GM18502 (cell line): Measurements from ENCODE around the gene FCGR2B.
"Not testable (repeated sequence)": the region's sequence is repeated elsewhere in the genome, so short reads cannot be mapped to it uniquely, and the experiment has no call there.

Experiments used
- ATAC-seq: cut with Tn5 transposase; IDR thresholded peaks from one replicate; pipeline ENCODE4 v1.9.1; 2021; ENCODE audit warnings: mild to moderate bottlenecking; ENCODE audit not compliant: unreplicated experiment, poor library complexity

The FCGR2B gene

DNA sequence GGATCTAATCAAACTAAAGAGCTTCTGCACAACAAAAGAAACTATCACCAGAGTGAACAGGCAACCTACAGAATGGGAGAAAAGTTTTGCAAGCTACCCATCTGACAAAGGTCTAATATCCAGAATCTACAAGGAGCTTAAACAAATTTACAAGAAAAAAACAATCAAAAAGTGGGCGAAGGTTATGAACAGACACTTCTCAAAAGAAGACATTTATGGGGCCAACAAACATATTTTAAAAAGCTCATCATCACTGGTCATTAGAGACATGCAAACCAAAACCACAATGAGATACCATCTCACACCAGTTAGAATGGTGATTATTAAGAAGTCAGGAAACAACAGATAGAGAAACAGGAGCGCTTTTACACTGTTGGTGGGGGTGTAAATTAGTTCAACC, 35.4 kb downstream of the FCGR2B start:
- ATAC-seq: not testable (repeated sequence)

DNA sequence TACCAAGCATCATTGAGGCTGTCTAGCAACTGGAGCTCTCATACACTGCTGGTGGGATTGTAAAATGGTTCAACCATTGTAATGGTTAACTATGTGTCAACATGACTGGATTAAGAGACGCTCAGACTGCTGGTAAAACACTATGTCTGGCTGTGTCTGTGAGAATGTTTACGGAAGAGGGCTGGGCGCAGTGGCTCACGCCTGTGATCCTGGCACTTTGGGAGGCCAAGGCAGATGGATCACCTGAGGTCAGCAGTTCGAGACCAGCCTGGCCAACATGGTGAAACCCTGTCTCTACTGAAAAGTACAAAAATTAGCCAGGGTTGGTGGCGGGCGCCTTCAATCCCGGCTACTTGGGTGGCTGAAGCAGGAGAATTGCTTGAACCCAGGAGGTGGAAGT, 39.3 kb downstream of the FCGR2B start:
- no peak for ATAC-seq

- no peak for ATAC-seq
These were observed 42.6 kb downstream of the FCGR2B start for GRCh38 chr1:161705537-161705936.

- no peak for ATAC-seq
These were observed 43.2 kb downstream of the FCGR2B start for GRCh38 chr1:161706113-161706481.

DNA sequence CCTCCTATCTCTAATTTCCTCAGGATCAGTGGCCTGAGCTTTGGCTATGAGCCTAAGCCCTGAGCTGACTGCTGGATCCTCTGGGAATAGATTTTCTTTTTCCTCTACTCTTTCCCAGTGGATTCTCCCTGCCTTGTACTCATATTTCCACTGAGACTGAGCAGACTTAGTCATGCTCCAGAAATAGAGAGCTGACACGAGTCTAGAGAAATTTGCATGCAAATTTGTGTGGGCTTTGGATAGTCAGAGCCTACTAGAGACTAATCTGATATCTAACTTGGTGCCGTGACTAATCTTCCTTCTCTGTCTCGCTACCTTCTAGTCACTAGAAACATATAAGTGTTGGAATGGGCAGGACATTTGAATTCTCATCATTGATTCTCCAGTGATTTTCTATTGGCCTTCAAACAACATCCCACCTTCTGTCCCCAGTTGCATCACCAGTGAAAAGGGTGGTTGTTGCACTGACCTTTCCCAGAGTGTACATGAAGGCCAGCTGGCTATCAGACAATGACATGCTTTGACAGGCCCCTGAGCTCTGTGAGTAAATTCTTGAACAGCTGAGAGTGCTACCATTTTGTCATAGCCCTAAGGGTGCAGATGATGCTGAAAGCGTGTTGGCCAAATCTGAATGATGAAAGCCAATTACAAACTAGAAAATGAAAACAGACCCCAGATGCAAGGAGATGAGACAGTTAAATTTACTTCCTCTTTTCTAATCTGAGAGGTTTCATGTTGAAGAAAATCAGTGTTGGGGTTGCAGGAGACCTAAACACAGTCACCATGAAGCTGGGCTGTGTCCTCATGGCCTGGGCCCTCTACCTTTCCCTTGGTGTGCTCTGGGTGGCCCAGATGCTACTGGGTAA, 43.8 kb downstream of the FCGR2B start, which contains the start of gene FCRLA:
TSS of gene FCRLA (plus strand) at position 748 of the 866 bp plus-strand sequence. CDS start at position 784, 36 bp downstream.
- peak; percentile 69 for ATAC-seq

DNA sequence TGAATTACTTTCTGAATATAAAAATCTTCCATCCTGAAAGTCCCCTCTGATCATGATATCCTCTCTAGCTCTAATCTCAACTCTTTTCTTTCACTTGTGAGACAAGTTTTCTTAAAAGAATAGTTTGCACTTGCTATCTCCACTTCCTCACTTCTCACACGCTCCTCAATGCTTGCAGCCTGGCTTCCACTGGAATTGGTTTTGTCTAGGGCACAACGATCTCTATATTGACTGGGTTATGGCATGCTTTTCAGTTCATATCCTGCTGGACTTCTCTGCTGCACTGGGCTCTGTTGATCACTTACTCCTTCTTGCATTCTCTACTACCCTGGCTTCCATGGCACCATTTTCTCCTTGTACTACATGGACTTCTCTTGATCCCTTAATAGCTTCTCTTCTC, 44.6 kb downstream of the FCGR2B start:
- ATAC-seq: no peak

DNA sequence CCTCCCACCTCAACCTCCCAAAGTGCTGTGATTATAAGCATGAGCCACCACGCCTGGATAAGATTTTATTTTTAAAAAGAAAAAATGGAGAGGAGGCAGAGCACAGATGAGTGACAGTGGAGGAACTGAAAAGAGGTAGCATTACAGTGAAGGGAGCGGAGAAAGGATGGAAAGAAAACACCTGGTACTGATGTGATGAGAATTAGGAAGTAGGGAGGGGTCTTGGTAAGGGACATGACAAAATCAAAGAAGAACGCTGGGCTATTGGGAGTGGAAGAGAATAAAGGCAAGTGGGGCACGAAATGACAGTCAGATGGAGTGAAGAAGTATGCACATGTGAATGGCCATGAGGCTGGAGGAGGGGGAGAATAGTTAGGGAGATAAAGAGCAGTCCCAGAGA, 46.4 kb downstream of the FCGR2B start:
- ATAC-seq: no peak

DNA sequence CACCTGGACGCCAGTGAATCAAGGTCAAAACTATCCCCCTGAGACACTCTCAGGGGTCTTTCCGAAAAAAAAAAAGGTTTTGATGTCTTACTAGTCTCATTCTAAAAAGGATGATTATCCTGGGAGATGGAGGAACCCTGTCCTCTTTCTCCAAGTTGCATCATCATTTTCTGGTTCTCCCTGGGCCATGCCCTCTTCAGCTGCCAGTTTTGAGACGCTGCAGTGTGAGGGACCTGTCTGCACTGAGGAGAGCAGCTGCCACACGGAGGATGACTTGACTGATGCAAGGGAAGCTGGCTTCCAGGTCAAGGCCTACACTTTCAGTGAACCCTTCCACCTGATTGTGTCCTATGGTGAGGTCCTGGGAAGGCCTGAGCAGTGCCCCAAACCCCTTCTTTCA, 47.6 kb downstream of the FCGR2B start:
- no peak for ATAC-seq

- peak; percentile 72 for ATAC-seq
These were observed 55.8 kb downstream of the FCGR2B start for GRCh38 chr1:161718559-161719324.

- ATAC-seq: peak; percentile 49
These were observed 56.3 kb downstream of the FCGR2B start for GRCh38 chr1:161719325-161719611.

DNA sequence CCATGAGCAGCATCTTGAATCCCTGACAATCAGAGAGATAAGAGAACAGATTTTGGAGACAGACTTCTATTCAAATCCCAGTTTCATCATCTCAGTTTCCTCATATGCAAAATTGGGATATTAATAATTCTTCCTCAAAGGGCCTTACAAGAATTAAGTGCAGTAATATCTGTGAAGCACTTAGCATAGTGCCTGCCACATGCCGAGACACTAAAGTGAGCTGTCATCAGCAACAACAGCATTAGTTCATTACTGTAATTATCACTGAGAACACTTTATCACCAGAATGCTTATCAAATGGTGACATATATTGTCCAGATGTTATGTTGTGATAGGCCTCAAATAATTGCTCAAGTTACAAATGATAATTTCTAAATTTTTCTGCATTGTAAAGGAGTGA, 57.5 kb downstream of the FCGR2B start:
- ATAC-seq: no peak

DNA sequence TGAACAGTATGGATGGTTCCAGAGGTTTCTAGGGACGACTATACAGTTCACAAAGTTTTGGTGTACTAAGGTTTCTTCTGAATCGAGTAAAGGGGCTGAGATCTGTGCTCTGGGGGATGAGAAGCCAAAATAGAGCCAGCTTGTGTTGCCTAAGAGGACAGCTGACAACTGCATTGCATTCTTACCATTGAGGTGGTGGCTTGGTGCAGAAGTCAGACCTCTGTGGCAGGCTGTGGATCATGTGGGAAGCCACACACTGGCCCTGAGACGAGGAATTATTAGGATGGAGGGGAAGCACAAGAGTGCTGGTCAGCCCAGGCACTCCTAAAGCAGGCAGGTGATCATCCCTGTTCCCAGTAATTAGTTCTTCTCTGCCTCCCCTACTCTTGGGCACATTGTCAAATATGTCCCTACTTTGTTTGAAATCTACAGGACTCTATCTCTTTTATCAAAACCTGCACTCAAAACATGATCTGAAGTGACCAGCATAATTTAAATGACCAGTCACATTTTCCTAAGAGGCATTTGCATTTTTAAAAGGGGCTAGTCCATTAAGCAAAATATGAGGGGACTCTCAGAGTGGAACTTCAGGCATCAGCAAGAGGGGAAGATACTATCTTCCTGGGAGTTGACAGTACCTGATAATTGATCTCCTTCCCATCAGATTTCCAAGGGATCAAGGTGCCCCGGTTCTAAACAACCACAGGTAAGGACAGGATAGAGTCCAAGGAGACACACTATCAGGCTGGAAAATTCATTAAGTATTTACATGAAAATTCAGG, 58.2 kb downstream of the FCGR2B start, which contains the start of gene FCRLB:
TSS of gene FCRLB (plus strand) at position 589 of the 782 bp plus-strand sequence. CDS start 1,129 bp downstream, outside the sequence.
- ATAC-seq: no peak

DNA sequence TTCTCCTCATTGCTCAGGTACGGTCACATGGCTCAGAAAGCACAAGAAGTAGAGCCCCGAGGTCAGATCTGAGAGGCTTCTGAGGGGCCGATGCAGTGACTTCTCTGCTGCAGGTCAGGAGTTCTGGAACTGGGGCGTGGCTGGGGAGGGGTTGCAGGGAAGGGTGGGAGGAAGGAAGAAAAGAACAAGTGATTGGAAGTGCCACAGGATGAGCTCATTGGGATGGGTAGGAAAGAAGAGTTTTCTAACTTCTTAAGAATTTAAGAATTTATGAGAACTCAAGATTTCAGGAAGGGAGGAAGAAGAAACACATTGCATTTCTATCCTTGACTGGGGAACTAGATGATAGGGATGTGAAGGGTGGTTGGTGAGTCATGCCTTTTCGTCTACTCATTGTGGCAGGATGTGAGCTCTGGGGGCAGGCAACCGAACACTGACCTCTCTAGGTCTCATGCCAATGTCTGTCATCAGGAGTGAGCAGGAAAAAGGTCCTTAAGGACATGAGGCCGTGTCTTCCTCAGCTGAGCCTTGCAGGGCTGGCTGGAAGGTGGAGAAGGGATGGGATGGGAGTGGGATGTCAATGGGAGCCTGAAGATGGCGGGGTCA, 58.9 kb downstream of the FCGR2B start:
- ATAC-seq: no peak

DNA sequence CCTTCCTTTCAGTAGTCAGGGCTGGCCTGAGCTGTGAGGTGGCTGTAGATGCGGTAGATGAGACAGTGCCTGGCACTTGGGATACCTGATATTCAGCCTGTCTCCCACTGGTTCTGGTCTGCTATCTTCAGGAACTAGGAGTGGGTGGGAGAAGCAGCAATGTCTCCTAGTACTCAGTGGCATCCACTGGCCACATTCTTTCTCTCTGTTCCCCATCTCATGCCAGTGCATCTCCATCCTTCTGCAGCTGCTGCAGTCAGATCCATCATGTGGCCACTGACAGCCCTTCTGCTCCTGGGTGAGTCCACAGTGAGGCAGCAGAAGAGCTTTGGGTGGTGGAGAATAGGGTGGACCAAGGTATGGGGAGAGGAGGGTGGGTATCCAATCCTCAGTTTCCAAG, 59.5 kb downstream of the FCGR2B start:
- ATAC-seq: no peak

- no peak for ATAC-seq
These were observed 60.7 kb downstream of the FCGR2B start for GRCh38 chr1:161723459-161724141.

DNA sequence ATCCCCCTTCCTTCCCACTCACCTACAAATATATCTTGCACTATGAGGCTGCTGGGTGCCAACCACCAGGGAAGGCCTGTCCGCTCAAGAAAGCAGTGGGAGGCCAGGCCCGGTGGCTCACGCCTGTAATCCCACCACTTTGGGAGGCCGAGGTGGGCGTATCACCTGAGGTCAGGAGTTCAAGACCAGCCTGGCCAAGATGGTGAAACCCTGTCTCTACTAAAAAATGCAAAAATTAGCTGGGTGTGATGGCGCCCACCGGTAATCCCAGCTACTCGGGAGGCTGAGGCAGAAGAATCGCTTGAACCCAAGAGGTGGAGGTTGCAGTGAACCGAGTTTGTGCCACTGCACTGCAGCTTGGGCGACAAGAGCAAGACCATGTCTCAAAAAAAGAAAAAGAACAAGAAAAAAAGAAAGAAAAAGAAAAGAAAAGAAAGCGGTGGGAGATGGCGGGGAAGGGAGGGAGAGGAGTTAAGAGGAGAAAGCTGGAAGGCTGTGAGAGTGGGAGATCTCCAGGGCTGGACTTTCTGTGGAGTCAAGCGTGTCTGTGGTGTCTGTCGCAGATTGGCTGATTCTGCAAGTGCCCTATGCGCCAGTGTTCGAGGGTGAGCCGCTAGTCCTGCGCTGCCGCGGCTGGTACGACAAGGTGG, 62.4 kb downstream of the FCGR2B start:
- ATAC-seq: not testable (repeated sequence)

DNA sequence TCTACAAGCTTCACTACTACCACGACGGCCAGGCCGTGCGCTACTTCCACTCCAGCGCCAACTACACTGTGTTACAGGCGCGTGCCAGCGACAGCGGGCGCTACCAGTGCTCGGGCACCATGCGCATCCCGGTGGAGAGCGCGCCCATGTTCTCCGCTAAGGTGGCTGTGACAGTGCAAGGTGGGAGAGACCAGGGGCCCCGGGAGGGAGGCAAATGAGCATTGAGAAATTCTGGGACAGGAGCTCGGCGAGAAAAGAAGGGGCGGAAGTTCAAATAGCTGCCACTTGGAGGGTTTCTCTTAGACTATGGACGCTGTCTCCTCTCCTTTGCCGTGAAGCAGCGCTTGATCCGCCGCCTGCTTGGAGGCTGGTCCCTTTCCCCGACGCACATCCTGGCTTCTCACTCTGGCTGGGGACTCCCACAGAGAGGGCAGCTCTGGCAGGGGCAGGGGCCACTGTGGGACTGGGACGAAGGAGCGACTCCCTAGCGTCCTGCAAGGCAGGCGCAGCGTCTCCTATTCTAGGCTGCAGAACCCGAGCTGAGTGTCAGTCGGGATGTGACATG, 63.0 kb downstream of the FCGR2B start:
- peak; percentile 17 for ATAC-seq

DNA sequence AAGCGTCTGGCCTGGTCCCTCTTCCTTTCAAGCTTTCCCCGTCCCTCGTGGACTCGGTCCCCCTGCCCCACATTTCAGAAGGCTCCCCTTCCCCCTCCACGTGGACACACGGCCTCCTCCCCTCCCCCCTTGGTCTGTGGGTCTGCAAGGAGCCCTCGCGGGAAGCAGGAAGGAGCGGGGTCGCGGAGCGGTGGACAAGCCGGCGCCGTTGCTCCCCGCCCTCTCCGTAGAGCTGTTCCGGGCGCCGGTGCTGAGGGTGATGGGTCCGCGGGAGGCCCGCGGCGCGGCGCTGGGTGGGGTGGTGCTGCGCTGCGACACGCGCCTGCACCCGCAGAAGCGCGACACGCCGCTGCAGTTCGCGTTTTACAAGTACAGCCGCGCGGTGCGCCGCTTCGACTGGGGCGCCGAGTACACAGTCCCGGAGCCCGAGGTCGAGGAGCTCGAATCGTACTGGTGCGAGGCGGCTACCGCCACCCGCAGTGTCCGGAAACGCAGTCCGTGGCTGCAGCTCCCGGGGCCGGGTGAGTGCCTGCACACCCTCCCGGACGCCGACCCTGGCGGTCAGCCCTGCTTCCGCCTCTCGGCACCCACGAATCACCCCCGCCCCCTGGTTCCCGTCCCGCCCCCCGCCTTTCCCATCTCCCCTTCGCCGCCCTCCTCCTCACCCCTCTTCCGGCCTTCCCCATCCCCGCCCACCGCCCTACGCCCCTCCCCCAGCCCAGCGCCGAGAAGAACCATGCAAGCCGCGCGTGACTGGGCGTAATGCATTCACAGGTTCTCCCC, 63.7 kb downstream of the FCGR2B start:
- peak; percentile 60 for ATAC-seq
